ENCODE measurements around the gene PVALEF.

Gene PVALEF

GRCh38 chr17:81186203-81186602, 20.9 kb downstream of the PVALEF start:
- FAIRE-seq: no peak

- FAIRE-seq: no peak
These were observed 21.8 kb downstream of the PVALEF start for GRCh38 chr17:81187120-81187519.

- FAIRE-seq: no peak
These were observed 22.5 kb downstream of the PVALEF start for GRCh38 chr17:81187586-81188490.

GRCh38 chr17:81188491-81188840, 23.2 kb downstream of the PVALEF start:
- no peak for FAIRE-seq

- no peak for FAIRE-seq
These were observed 23.7 kb downstream of the PVALEF start for GRCh38 chr17:81189016-81189415.

GRCh38 chr17:81189670-81190530, 24.6 kb downstream of the PVALEF start:
- FAIRE-seq: no peak

- FAIRE-seq: no peak
These were observed 25.3 kb downstream of the PVALEF start for GRCh38 chr17:81190591-81190990.

- FAIRE-seq: no peak
These were observed 25.8 kb downstream of the PVALEF start for GRCh38 chr17:81191116-81191515.

GRCh38 chr17:81191646-81192045, 26.3 kb downstream of the PVALEF start:
- FAIRE-seq: no peak

GRCh38 chr17:81192386-81193050, 27.2 kb downstream of the PVALEF start:
- FAIRE-seq: no peak

GRCh38 chr17:81193051-81193410, 27.7 kb downstream of the PVALEF start:
- no peak for FAIRE-seq

- FAIRE-seq: no peak
These were observed 28.3 kb downstream of the PVALEF start for GRCh38 chr17:81193470-81194224.

GRCh38 chr17:81194225-81194760, 29.0 kb downstream of the PVALEF start:
- FAIRE-seq: no peak

- no peak for FAIRE-seq
These were observed 29.9 kb downstream of the PVALEF start for GRCh38 chr17:81194941-81195901.

GRCh38 chr17:81195941-81196495, 30.7 kb downstream of the PVALEF start:
- FAIRE-seq: no peak

GRCh38 chr17:81196505-81197408, 31.4 kb downstream of the PVALEF start:
- FAIRE-seq: no peak

GRCh38 chr17:81197409-81197795, 32.1 kb downstream of the PVALEF start:
- FAIRE-seq: no peak

- no peak for FAIRE-seq
These were observed 32.7 kb downstream of the PVALEF start for GRCh38 chr17:81197831-81198490.

All from endometrium (tissue), 2 donors.